Brain pericyte (primary cell): ENCODE data around the gene LUZP1.

ENCODE experiments used
- DNase-seq: peaks from one replicate; pipeline ENCODE4 v3.0.0-alpha.2; 2012; ENCODE audit warnings: low read depth, low spot score

Gene LUZP1

DNA sequence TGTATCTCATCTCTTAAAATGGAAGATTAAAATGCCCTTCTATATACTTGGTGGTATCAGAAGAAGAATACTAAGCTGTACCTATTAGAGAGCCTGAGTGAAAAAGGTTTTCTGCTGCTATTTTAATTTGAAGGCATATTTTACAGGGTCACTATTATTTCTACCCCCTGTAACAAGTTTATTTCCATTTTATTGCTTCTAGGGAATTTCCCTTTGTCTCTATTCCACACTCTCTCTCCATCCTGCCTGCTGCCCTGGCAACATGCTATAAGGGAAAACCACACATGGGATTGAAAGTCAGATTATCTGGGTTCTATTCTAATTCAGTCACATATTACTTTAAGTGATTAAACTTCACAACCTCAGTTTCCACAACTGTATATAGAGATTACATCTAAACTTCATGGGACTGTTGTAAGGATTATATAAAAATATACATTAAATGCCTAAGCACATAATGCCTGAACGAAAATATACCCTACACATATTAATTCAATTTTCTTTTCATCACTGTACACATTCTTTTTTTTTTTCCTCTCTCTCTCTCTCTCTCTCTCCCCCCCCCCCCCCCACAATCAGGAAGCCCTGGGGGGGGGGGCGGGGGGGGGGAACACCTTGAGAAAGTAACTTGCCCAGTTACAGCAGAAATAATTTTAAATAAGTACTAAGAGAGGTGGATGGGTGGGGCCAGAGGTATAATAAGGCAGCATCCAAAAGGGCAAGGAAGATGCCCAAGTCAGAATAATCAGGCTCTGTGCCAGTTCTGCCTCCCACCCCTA, 51.5 kb downstream of the LUZP1 start:
- DNase-seq = no peak

DNA sequence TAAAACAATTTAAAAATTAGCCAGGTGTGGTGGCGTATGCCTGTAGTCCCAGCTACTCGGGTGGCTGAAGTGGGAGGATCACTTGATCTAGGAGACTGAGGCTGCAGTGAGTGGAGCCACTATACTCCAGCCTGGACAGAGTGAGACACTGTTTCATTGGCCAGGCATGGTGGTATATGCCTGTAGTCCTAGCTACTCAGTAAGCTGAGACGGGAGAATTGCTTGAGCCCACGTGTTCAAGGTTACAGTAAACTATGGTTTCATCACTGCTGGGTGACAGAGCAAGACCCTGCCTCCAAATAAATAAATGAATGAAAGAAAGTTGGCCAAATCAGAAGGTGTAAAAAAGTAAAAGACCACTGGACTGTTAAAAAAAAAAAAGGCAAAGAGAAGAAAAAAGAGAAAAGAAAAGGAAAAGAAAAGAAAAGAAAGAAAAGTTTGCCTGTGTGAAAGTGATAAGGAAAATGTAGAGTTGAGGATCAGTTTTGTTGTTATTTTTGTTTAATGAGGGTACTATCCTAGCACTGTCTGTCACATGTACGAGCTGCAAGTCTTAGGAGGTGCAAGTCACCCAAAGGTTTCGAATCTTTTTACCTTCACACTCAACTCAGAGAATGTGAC, 52.3 kb downstream of the LUZP1 start:
- no peak for DNase-seq

DNA sequence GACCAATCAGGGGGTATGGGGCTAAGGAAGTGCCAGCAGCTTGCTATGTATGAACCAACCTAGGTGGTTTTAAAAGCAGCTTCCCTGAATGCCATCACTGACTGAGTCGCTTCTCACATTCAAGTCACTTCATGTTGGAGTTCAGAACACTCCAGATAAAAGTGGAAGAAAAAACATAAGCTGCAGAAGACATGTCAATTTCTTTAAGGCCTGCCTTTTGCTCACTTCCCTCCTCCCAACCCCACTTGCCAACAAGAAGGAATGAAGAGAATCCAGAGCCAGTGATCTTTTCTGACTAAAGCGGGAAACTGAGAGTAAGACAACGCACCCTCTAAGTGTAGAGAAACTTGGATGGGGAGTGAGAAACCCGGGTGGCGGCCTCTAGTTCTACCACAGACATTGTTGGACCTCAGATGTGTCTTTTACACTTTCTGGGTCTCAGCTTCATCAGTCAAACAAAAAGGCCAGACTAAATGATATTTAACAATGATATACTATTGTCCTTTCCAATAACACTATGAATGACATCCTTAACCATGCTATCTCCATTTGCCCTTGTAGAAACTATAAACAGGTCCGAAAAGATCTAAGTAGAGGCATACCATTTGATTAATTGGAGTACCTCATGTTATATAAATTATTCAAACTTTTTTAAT, 54.1 kb downstream of the LUZP1 start:
- DNase-seq = no peak

GRCh38 chr1:23111600-23112535, 56.8 kb downstream of the LUZP1 start:
- DNase-seq = no peak

DNA sequence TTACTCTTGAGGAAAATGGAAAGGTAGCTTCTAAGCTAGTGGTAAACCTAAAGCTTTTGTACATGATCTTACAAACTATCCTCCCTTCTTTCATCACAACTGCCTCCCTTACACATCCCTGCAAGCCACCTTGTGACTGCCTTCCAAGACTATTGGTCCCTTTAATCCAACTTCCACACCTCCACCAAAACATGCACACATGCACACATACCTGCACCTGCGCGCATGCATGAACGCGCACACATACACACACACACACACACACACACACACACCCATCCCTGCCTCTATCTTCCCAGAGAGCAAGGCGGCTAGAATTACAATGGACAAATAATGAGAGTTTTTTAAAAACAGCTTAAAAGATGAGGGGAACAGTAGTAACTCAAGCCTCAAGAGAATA, 58.3 kb downstream of the LUZP1 start:
- DNase-seq = no peak

DNA sequence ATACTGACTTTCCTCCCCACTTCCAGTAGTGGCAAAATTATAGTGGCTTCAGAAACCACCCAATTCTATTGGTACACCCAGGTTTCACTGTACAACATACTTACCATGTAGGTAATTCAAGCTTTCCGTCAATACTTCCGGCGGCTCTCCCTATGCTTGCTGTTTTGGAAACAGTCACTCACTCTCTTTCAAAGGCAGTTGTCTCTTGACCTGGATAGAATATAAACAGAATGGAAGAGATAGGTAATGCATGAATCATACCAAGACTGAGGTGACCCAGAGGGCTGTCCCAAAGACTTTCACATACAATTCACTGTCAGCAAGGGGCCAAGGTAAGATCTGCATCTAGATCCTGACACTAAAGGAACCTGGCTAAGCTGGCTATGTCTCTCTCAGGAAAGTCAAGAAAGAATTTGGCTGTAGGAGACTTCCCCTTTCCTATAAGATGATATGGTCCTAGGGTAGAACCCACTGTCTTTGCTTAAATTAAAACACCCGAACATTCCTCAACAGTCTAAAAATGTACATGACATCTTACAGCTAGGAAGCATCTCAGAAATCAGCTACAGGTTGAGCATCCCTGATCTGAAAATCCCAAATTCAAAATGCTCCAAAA, 59.6 kb downstream of the LUZP1 start:
- DNase-seq = no peak

- DNase-seq = no peak
Observed at GRCh38 chr1:23103001-23103889, 65.4 kb downstream of the LUZP1 start.

DNA sequence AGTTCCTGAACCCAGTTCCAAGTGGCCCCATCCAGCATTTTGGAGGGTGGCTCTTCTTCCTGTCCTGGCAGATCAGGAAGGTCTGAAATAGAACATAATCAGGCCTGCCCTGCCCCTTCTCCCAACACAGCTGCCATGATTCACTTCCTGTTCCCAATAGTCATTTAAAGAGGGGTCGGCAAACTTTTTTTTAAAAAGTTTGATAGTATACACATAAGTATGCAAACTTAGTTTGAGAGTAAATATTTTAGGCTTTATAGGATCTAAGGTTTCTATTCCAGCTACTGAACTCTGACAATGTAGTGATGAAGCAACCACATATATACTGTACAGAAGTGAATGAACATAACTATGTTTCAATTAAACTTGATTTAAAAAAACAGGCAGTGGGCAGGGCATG, 66.4 kb downstream of the LUZP1 start:
- no peak for DNase-seq

- DNase-seq = no peak
Observed at GRCh38 chr1:23101887-23102286, 66.8 kb downstream of the LUZP1 start.

DNA sequence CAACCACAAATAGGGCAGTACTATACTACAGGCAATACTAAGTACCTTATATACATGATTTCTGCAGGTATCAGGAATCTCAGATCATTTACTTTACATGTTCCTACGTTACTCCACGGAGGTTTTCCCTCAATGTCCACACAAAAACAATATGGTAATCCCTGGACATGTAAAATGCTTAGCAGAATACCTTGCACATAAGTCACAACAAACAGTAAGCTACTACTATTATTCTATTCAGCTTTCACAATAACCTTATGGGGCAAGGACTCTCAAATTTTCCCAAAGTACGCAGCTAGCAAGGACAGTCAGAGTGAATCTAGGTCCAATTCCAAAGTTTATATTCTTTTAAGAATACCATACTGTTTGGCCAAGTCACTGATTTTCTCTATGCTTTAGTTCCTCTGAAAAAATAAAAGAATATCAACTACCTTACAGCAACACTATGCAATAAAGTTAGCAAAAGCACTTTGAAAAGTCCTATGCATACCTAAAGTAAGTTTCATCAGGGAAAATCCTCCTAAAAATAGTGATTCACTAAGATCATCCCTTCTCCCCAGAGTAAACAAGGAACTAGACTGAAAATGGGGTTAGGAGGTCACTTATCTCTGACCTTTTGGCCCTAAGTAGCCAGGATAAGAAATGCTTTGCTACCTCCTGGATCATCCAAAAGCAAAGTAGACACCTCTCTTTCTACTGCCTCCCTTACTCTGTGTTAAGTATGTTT, 67.4 kb downstream of the LUZP1 start:
- no peak for DNase-seq

GRCh38 chr1:23100074-23100748, 68.4 kb downstream of the LUZP1 start:
- DNase-seq = peak; percentile 79

DNA sequence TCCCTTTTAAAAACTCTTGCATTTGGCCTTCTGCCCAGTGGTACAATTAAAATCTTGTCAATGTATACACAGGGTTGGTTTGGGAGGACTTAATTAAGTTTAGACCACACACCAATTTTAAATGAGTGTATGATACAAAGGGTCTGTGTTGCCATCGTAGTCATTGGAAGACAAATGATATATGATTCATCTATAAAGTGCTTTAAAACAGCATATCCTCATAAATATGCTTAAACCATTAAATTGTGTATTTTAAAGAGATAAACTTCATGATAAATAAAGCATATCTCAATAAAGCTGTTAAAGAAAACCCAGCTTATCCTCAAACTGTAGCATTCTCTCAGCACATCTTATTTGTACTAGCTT, 69.5 kb downstream of the LUZP1 start:
- no peak for DNase-seq

DNA sequence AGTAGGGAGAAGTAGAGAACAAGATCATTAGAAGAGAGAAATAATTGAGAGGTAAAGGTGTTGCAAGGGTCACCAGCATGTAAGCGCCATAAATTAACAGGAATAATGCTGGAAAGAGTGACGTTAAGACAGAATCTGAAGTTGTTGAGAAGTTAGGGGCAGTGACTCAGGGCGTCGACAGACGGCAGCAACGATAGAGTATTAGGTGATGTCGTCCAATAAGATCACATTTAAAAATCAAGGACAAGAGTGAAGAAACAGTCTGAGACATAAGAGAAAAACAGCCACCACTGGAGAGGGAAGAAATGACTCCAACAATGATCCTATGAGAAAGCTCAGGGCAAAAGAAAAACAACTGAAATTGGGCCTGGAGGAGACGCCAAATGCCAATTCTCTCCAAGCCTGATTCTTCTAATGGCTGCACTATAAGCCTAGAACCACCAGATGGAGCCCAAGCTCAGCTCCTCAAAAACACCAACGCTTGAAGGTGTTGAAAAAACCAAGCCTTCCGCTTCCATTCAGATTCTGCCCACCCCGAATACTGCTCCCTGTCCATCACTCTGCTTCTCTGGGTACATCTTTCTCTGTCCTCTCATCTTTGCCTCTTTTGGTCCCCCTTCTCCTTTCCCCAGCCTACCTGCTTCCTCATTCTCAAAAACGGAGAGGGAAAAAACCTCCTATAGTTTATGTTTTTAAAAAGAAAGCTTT, 70.0 kb downstream of the LUZP1 start:
- DNase-seq = no peak

DNA sequence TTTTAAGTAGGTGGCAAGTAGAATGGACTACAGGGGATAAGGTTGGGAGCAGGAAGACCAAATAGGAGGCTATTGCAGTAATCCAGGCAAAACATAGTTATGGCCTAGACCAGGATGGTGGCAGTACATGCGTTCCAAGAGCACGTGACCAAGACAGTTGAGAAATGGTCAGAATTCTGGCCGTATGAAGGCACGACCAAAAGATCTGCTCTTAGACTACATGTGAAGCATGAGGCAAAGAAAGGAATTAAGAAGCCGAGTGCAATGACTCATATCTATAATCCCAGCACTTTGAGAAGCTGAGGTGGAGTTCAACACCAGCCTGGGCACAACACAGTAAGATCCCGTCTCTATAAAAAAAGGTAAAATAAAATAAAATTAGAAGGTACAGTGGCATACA, 71.3 kb downstream of the LUZP1 start:
- DNase-seq = no peak

DNA sequence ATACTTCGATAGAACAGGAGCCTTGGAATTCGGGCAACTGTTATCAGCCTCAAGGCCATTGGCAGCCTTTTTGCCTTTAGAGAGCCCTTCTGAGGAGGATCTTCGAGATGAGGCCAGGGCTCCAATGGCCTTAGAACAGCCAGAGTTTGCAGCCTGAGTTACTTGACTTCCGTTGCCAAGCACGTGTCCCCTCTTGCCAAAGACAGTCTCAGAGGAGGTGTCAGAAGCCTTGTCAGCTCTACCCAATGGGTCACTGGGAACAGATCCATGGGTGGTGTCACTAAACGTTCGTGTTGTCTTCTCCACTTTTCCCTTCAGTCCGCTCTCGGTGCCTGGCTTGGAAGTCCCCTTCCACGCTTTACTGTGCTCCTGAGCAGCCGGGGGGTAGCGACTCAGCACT, 76.2 kb downstream of the LUZP1 start:
- no peak for DNase-seq

DNA sequence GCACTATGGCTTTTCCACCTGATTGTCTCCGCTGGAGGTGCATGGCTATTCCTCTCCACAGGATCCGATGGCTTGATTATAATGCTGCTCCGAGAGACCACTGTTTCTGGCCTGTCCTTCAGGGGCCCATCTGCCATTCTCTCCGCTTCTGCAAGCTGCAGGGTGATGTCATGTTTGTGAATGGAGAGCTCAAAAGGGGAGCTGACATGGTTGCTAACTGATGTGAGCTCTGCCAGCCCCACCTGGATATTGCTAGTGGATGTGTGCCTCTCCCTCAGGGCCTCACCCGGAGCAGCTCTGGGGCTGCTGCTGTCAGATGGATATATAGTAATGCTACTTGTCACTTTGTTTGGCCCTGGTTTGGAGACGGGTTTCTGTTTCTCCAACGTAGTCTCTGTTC, 77.1 kb downstream of the LUZP1 start:
- no peak for DNase-seq

DNA sequence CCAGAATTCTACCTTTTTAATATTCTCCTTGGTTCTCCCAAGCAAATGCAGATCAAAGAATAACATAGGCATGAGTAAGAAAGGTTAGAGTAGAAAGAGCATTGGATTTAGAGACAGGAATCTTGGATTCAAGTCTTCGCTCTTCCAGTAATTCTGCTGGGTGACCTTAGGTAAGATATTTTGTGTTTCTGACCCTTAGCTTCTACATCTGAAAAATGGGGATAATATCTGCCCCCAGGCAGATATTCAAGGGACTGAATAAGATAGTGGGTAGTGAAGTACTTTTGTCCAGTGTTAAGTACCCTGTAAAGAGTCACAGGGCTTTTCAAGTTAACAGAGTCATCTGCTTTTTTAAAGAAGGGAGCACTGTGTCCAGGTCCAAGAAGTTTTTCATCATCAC, 78.6 kb downstream of the LUZP1 start:
- DNase-seq = no peak

DNA sequence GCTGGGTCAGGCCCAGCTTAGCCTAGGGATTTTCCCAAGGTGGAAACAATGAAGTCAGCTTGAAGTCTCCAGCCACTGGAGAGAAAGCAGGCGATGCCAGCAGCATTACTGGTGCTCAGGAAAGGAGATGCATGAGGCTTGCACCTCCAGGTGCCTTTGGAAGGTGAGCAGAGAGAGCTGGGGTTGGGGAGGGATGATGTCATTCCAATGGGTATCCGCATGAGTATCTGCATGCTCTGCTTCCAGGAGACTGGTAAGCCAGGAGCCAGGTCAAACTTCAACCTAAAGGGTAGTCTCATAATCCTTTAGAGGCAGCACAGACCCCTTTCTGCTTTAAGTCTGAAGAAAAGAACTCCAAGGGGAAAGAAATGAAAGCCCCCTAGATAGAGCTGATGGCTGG, 80.6 kb downstream of the LUZP1 start:
- no peak for DNase-seq

- DNase-seq = no peak
Observed at GRCh38 chr1:23085696-23086095, 83.0 kb downstream of the LUZP1 start.
